Endothelial cell of umbilical vein (primary cell): ENCODE results near the gene OTULIN. TPM values are rescaled to one million over a fixed set of nuclear protein-coding genes. Genes with fewer than 3 reads are reported as not detected.

Experiments used
- BruUV-seq: library from RNA; stranded (reverse); fragments of 400-500 nt; replicated peaks from 2 replicates; lab custom pipeline; 2021; lab: Mats Ljungman, UMichigan
- CTCF ChIA-PET: fragments of 300-600, 350-600 bp; sonication (Branson Sonifier 250); formaldehyde crosslinking; loops from one replicate; lab custom pipeline; 2021; ENCODE audit warnings: antibody characterized with exemption, inconsistent platforms; lab: Charles Lee
- POLR2A ChIA-PET: fragments of 300-600, 350-600 bp; sonication (Branson Sonifier 250); formaldehyde crosslinking; loops from one replicate; lab custom pipeline; 2021; ENCODE audit warnings: antibody characterized with exemption, inconsistent platforms; lab: Charles Lee
- DNase-seq: peaks from one replicate; pipeline ENCODE4 v3.0.0-alpha.2; 2011; ENCODE audit warnings: low read depth, low spot score
- FAIRE-seq: peaks from 2 replicates; lab custom pipeline; 2011; peaks lifted over from hg19 to GRCh38; lab: Jason Lieb, UNC
- H2AFZ ChIP-seq: 2 replicates; pipeline ENCODE4 v1.6.0; 2012; ENCODE audit warnings: low read depth, low read length, control low read depth, inconsistent platforms
- H3K27ac ChIP-seq: 2 replicates; pipeline ENCODE4 v1.5.1; 2011; ENCODE audit warnings: low read depth, mild to moderate bottlenecking, control low read depth, low read length, moderate library complexity; ENCODE audit not compliant: insufficient read depth
- H3K27me3 ChIP-seq, 2 experiments: 2 replicates each; pipeline versions ENCODE4 v1.6.0 to v1.6.1; 2011; ENCODE audit warnings: low read length in 2 of 2, mixed read lengths in 1 of 2; ENCODE audit not compliant: control insufficient read depth in 2 of 2, insufficient read depth in 2 of 2
- H3K36me3 ChIP-seq, 2 experiments: 2 replicates in 1 of 2; 3 replicates in 1 of 2; pipeline ENCODE4 v1.5.1; 2011; ENCODE audit warnings: low read length in 2 of 2, mild to moderate bottlenecking in 1 of 2, moderate library complexity in 1 of 2; ENCODE audit not compliant: control insufficient read depth in 2 of 2, insufficient read depth in 2 of 2; ENCODE audit errors: extremely low read depth in 1 of 2
- H3K4me1 ChIP-seq: 3 replicates; pipeline ENCODE4 v1.5.1; 2011; ENCODE audit warnings: mild to moderate bottlenecking, low read length; ENCODE audit not compliant: control insufficient read depth, insufficient read depth; ENCODE audit errors: extremely low read depth
- H3K4me2 ChIP-seq: 2 replicates; pipeline ENCODE4 v1.6.1; 2011; ENCODE audit warnings: low read length, control low read depth, mixed read lengths; ENCODE audit not compliant: insufficient read depth
- H3K4me3 ChIP-seq, 3 experiments: fragments of 200-600 bp in 1 of 3; sonication (generic), shearing (Covaris generic) in 1 of 3; replicated peaks in 1 of 3; 2 replicates each; pipeline ENCODE4 v1.5.1; 2011 to 2016; ENCODE audit warnings: control low read depth in 3 of 3, low read length in 3 of 3, mild to moderate bottlenecking in 2 of 3, inconsistent platforms in 1 of 3, low read depth in 1 of 3, moderate library complexity in 1 of 3; ENCODE audit not compliant: insufficient read depth in 1 of 3
- H3K79me2 ChIP-seq: 2 replicates; pipeline ENCODE4 v1.6.0; 2012; ENCODE audit warnings: low read length, inconsistent platforms; ENCODE audit not compliant: control insufficient read depth, insufficient read depth
- H3K9ac ChIP-seq: replicated peaks from 2 replicates; pipeline ENCODE3; 2011; ENCODE audit warnings: low read length, control low read depth; ENCODE audit not compliant: insufficient read depth; ENCODE audit errors: extremely low read depth
- H3K9me1 ChIP-seq: replicated peaks from 3 replicates; pipeline ENCODE4 v1.6.0; 2011; ENCODE audit warnings: mild to moderate bottlenecking, low read length; ENCODE audit not compliant: control insufficient read depth, insufficient read depth; ENCODE audit errors: extremely low read depth
- H3K9me3 ChIP-seq: replicated peaks from 2 replicates; pipeline ENCODE4 v1.5.1; 2012; ENCODE audit warnings: low read length, inconsistent platforms; ENCODE audit not compliant: control insufficient read depth, insufficient read depth
- H4K20me1 ChIP-seq: replicated peaks from 2 replicates; pipeline ENCODE3; 2011; ENCODE audit warnings: mild to moderate bottlenecking, low read length; ENCODE audit not compliant: control insufficient read depth, insufficient read depth; ENCODE audit errors: extremely low read depth
- CTCF ChIP-seq, 2 donors: IDR thresholded peaks; 1 replicate in 1 of 2; 2 replicates in 1 of 2; pipeline ENCODE4 v1.5.1; 2011; ENCODE audit warnings: low read length in 2 of 2, mild to moderate bottlenecking in 2 of 2, moderate library complexity in 2 of 2, control low read depth in 1 of 2, inconsistent platforms in 1 of 2, low read depth in 1 of 2; ENCODE audit not compliant: insufficient read depth in 1 of 2; ENCODE audit errors: extremely low read depth in 1 of 2
- EZH2 ChIP-seq: IDR thresholded peaks from 2 replicates; pipeline ENCODE4 v1.6.1; 2012; ENCODE audit warnings: borderline replicate concordance, low read depth, mild to moderate bottlenecking, moderate library complexity, low read length, inconsistent platforms; ENCODE audit not compliant: severe bottlenecking
- FOS ChIP-seq: IDR thresholded peaks from 2 replicates; pipeline ENCODE4 v1.6.1; 2011; ENCODE audit warnings: mild to moderate bottlenecking, low read length, moderate library complexity, borderline replicate concordance; ENCODE audit not compliant: insufficient read depth
- GATA2 ChIP-seq: IDR thresholded peaks from 2 replicates; pipeline ENCODE4 v1.7.0; 2011; ENCODE audit warnings: low read depth, mild to moderate bottlenecking, moderate library complexity, mixed read lengths, low read length; ENCODE audit not compliant: insufficient read length, insufficient read depth
- JUN ChIP-seq: IDR thresholded peaks from 2 replicates; pipeline ENCODE4 v1.6.1; 2011; ENCODE audit warnings: borderline replicate concordance, low read depth; ENCODE audit not compliant: insufficient read length, insufficient read depth
- MYC ChIP-seq: IDR thresholded peaks from one replicate; pipeline ENCODE4 v1.6.1; 2011; ENCODE audit warnings: mild to moderate bottlenecking, low read depth, low read length
- POLR2A ChIP-seq: IDR thresholded peaks from 2 replicates; pipeline ENCODE4 v1.6.1; 2012; ENCODE audit warnings: low read depth, mild to moderate bottlenecking, control low read depth, low read length
- POLR2AphosphoS5 ChIP-seq: IDR thresholded peaks from 2 replicates; pipeline ENCODE4 v1.6.1; 2012; ENCODE audit warnings: low read depth, mild to moderate bottlenecking, control low read depth, low read length, moderate library complexity; ENCODE audit not compliant: insufficient read depth
- dilution Hi-C: fragments of 300-500 bp; cut with MboI; formaldehyde crosslinking; loops from one replicate; pipeline ENCODE4 v1.15.0; 2019; ENCODE audit warnings: low sequenced_read_pairs; ENCODE audit not compliant: extremely low pct_ligation_motif_present
- intact Hi-C: fragments of 100-400 bp; cut with micrococcal nuclease; formaldehyde crosslinking; loops from one replicate; pipeline ENCODE4 v1.10.0; 2022
- polyA plus RNA-seq, 4 experiments: library from polyadenylated mRNA; depleted of rRNA in 3 of 4; stranded (reverse) in 3 of 4; unstranded in 1 of 4; fragments of >200 nt; gene quantifications; 2 replicates each; pipeline versions ENCODE4 v1.2.1 to v1.2.3, GENCODE V29; 2011 to 2012; ENCODE audit warnings: missing spikeins in 1 of 4
- total RNA-seq: library from RNA; stranded (reverse); gene quantifications from 2 replicates; pipeline ENCODE4 v1.2.3, GENCODE V29; 2021
- TF ChIP-seq, protein P1 (sequence below): IDR thresholded peaks from 2 replicates; pipeline ENCODE4 v1.6.1; 2011; ENCODE audit not compliant: insufficient read depth, insufficient read length

OTULIN gene
- total and polyA plus RNA-seq, 2 donors (not counting 3 experiments of a cell fraction or from before 2014, with no cell fraction given) = 7.8 to 30.2 TPM

DNA sequence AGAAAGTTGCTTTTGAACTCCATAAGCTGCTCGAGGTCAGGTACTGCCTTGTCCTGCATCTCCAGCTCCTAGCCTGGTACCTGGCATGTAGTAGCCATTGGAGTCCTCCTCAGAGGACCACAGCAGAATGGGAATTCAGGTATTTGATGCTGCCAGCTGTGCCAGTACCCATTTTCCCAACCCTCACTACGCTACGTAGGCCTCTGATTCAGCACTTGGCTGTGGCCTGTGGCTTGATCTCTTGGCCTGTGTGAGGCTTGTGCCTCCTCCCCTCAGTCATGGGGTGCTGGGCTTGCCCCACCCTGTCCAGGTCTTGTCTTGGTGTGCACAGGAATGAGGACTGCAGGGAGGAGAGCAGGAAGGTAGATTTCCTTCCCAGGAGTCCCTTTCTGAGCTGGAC, 11.8 kb downstream of the OTULIN start:
- intact Hi-C loops = no loop called here
- no peak overlapping the region for H2AFZ ChIP-seq
- H3K4me1 ChIP-seq = peaks cover 5% of the 10 kb centered on the region
- no peak overlapping the region for H3K4me3 ChIP-seq
- H3K9me1 ChIP-seq = no peaks in the 10 kb centered on the region
- FAIRE-seq (no peak), DNase-seq (no peak)
- peaks cover 0 to 10% of the 10 kb centered on the region in 2 experiments for H3K36me3 ChIP-seq
- H3K9ac ChIP-seq = no peak overlapping the region
- no peaks in the 10 kb centered on the region for H3K9me3 ChIP-seq
- no TSS peak for BruUV-seq
- H3K27me3 ChIP-seq = no peaks in the 10 kb centered on the region
- dilution Hi-C loops = no loop called here
- ChIA-PET CTCF (interaction anchor here (1.2 to 1.7 kb wide), 2 partner anchors 9 to 327 kb away, joined by 3 read pairs; no protein-coding TSS in a partner anchor), POLR2A (no interaction called here)
- no peak overlapping the region for H3K27ac ChIP-seq
- TF ChIP-seq FOS = no peak
- no peak for TF ChIP-seq EZH2
- no peak for TF ChIP-seq JUN
- no peak for TF ChIP-seq MYC
- no peak for TF ChIP-seq GATA2
- TF ChIP-seq POLR2A = no peak
- no peak for TF ChIP-seq POLR2AphosphoS5
- TF ChIP-seq, protein P1, sequence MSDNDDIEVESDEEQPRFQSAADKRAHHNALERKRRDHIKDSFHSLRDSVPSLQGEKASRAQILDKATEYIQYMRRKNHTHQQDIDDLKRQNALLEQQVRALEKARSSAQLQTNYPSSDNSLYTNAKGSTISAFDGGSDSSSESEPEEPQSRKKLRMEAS = no peak
- no peak for TF ChIP-seq CTCF (IDR thresholded peaks at IDR 0.05; ENCODE audit: extremely low read depth in 1 of 2, insufficient read depth in 1 of 2, low read depth in 1 of 2, low read length in 2 of 2)
- H4K20me1 ChIP-seq = no peaks in the 10 kb centered on the region
- peaks cover 60% of the 10 kb centered on the region for H3K79me2 ChIP-seq
- H3K4me2 ChIP-seq = no peak overlapping the region
